ENCODE results near the gene MBD3L3.

Gene MBD3L3

GRCh38 chr19:7018828-7019227 lies 39.6 kb downstream of the MBD3L3 start:
- TF ChIP-seq CTCF (IDR thresholded peaks at IDR 0.05; ENCODE audit: low read length) (no peak), EZH2phosphoT487 (IDR thresholded peaks at IDR 0.05; ENCODE audit: low read length) (no peak), EZH2 (optimal IDR thresholded peaks at IDR 0.05; ENCODE audit: low read depth, low read length) (no peak)
- H3K9me3 ChIP-seq (replicated peaks; ENCODE audit: insufficient read depth, low read length): no peaks in the 10 kb centered on the region
- H3K27ac ChIP-seq (ENCODE audit: low read length): no peak overlapping the region

GRCh38 chr19:7013678-7014077 lies 44.8 kb downstream of the MBD3L3 start:
- Histone ChIP-seq H3K9ac (ENCODE audit: low read length) (no peak overlapping the region), H3K36me3 (replicated peaks; ENCODE audit: insufficient read depth, low read length) (no peaks in the 10 kb centered on the region), H3K4me2 (ENCODE audit: low read depth, low read length) (no peak overlapping the region), H3K9me3 (replicated peaks; ENCODE audit: insufficient read depth, low read length) (no peaks in the 10 kb centered on the region), H3F3A (ENCODE audit: insufficient read depth, low read length) (no peaks in the 10 kb centered on the region), H2AFZ (ENCODE audit: low read length) (no peak overlapping the region), H3K4me1 (ENCODE audit: low read length) (0 out of 2 replicates have a peak, but pooled peaks cover 3% of the 10 kb centered on the region), H3K4me3 (ENCODE audit: low read length) (no peak overlapping the region), H3K27ac (ENCODE audit: low read length) (no peak overlapping the region), H3K79me2 (ENCODE audit: low read length) (no peaks in the 10 kb centered on the region), H3K27me3 (replicated peaks; ENCODE audit: insufficient read depth, low read length) (peaks cover 77% of the 10 kb centered on the region), H3K9me2 (replicated peaks; ENCODE audit: insufficient read depth, low read length) (no peaks in the 10 kb centered on the region), H4K20me1 (ENCODE audit: insufficient read depth, low read length) (no peaks in the 10 kb centered on the region)
- DNase-seq: no peak
- TF ChIP-seq EZH2 (optimal IDR thresholded peaks at IDR 0.05; ENCODE audit: low read depth, low read length) (no peak), CTCF (IDR thresholded peaks at IDR 0.05; ENCODE audit: low read length) (no peak), EZH2phosphoT487 (IDR thresholded peaks at IDR 0.05; ENCODE audit: low read length) (no peak)

More at GRCh38 chr19:7018828-7019227, 39.6 kb downstream of the MBD3L3 start:
- Histone ChIP-seq H3K4me3 (ENCODE audit: low read length) (no peak overlapping the region), H2AFZ (ENCODE audit: low read length) (no peak overlapping the region), H3K4me1 (ENCODE audit: low read length) (no peaks in the 10 kb centered on the region), H3K36me3 (replicated peaks; ENCODE audit: insufficient read depth, low read length) (no peaks in the 10 kb centered on the region), H3F3A (ENCODE audit: insufficient read depth, low read length) (no peaks in the 10 kb centered on the region), H3K9me2 (replicated peaks; ENCODE audit: insufficient read depth, low read length) (no peaks in the 10 kb centered on the region), H3K9ac (ENCODE audit: low read length) (no peak overlapping the region), H3K27me3 (replicated peaks; ENCODE audit: insufficient read depth, low read length) (peaks cover 50% of the 10 kb centered on the region), H3K79me2 (ENCODE audit: low read length) (no peaks in the 10 kb centered on the region), H3K4me2 (ENCODE audit: low read depth, low read length) (no peak overlapping the region), H4K20me1 (ENCODE audit: insufficient read depth, low read length) (no peaks in the 10 kb centered on the region)
- no peak for DNase-seq

DNA sequence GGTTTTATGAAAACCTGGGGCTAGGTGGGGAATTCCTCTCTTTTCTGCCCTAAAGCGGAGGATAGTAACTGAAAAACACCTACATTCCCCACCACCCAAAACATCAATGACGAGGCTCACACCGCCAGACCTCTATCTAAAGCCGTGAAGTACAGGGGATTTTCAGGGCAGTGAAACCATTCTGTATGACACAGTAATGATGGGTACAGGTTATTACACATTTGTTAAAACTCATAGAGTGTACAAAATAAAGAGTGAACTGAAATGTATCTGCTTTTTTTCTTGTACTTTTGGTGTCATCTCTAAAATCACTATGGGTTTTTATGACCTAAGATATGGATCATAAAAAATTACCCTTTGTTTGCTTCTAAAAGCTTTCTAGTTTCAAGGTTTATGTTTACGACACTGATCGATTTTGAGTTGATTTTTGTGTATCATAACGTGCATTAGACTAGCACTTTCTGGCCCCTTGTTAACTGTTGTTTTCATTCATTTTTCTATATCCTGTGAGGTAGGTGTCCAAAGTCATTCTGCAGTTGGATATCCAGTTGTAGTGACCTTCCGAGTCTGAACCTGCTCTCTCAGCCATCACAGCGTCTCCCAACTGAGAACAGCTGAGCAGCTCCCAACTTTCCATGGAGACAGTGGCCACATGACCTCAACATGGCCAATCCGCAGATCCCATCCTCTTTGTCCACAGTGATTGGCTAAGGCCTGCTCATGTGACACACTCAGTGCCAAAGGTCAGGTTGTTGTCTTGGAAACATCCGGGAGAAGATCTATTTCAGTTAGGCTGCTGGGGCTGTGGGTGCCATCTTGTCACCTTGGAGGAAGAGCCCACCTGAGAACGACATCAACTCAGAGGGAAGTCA lies 47.5 kb downstream of the MBD3L3 start:
- TF ChIP-seq EZH2phosphoT487 (IDR thresholded peaks at IDR 0.05; ENCODE audit: low read length): no peak
- TF ChIP-seq CTCF (IDR thresholded peaks at IDR 0.05; ENCODE audit: low read length): no peak
- Histone ChIP-seq H3F3A (ENCODE audit: insufficient read depth, low read length) (no peaks in the 10 kb centered on the region), H3K9ac (ENCODE audit: low read length) (no peak overlapping the region), H3K27me3 (replicated peaks; ENCODE audit: insufficient read depth, low read length) (peaks cover 72% of the 10 kb centered on the region), H3K36me3 (replicated peaks; ENCODE audit: insufficient read depth, low read length) (no peaks in the 10 kb centered on the region), H3K79me2 (ENCODE audit: low read length) (no peaks in the 10 kb centered on the region), H3K4me3 (ENCODE audit: low read length) (no peak overlapping the region), H3K4me1 (ENCODE audit: low read length) (peaks cover 3% of the 10 kb centered on the region; the same call in 1 of the 2 replicates), H4K20me1 (ENCODE audit: insufficient read depth, low read length) (no peaks in the 10 kb centered on the region), H2AFZ (ENCODE audit: low read length) (peak overlapping the region; percentile 39; the same call in 1 of the 2 replicates), H3K9me2 (replicated peaks; ENCODE audit: insufficient read depth, low read length) (no peaks in the 10 kb centered on the region), H3K4me2 (ENCODE audit: low read depth, low read length) (peak overlapping the region; percentile 1; the same call in 1 of the 2 replicates), H3K27ac (ENCODE audit: low read length) (no peak overlapping the region), H3K9me3 (replicated peaks; ENCODE audit: insufficient read depth, low read length) (no peaks in the 10 kb centered on the region)
- peak; percentile 38 for DNase-seq
